Measurements from ENCODE around the gene FAM163B. TPM values are rescaled to one million over a fixed set of nuclear protein-coding genes. Genes with fewer than 3 reads are reported as not detected.

The FAM163B gene
- total and polyA plus RNA-seq, 9 of the 15 experiments (the other 6 are each of a cell fraction or from before 2014, with no cell fraction given): not detected

- no peak for TF ChIP-seq HMG20B (CRISPR knock-in tag; IDR thresholded peaks at IDR 0.05)
- no peak for TF ChIP-seq CSDE1 (IDR thresholded peaks at IDR 0.05)
- TF ChIP-seq ZNF717 (CRISPR knock-in tag; IDR thresholded peaks at IDR 0.05): no peak
- TF ChIP-seq CCNT2 (IDR thresholded peaks at IDR 0.05; ENCODE audit: borderline replicate concordance, extremely low read depth, insufficient read length, low read depth, low read length): no peak
- TF ChIP-seq, protein P1, sequence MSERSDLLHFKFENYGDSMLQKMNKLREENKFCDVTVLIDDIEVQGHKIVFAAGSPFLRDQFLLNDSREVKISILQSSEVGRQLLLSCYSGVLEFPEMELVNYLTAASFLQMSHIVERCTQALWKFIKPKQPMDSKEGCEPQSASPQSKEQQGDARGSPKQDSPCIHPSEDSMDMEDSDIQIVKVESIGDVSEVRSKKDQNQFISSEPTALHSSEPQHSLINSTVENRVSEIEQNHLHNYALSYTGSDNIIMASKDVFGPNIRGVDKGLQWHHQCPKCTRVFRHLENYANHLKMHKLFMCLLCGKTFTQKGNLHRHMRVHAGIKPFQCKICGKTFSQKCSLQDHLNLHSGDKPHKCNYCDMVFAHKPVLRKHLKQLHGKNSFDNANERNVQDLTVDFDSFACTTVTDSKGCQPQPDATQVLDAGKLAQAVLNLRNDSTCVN (CRISPR knock-in tag; IDR thresholded peaks at IDR 0.05): no peak
- TF ChIP-seq REST (IDR thresholded peaks at IDR 0.05; ENCODE audit: borderline replicate concordance): no peak
- no peak for TF ChIP-seq REST (CRISPR knock-in tag; IDR thresholded peaks at IDR 0.05; ENCODE audit: low read depth)
Observed at GRCh38 chr9:133641861-133642595, 32.8 kb upstream of the FAM163B start (continued).

All from K562 (cell line).